ENCODE measurements around the gene S100A16.

The S100A16 gene

DNA sequence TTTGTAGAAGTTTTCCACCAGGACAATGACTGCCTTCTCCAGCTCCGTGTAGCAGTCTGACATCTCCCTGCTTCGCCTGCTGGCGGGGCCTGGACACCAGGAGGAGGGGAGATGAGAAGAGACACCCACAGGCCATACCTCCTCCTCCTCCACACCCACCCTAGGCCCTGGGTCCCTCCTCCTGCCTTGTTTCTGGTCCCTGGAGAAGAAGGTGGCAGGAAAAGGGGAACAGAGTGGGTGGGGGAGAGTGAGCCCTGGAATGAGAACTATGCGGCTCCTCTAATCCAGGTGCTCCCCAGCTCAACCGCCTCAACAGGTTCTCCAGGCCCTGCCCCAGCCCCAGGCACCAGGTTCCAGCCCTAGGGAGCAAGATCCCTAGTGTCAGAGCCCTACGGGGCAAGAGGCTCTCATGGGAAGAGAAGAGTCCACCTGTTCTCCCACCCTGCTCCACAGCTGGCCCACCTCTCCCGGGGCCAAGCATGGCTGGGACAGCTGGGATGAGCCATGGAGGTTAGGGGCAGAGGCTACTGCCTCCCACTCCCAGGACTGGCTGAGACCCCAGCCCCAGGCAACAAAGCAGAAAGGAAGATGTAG lies 4.8 kb downstream of the S100A16 start:
- no peak overlapping the region for H2AFZ ChIP-seq (ENCODE audit: low read length)
- H3K4me3 ChIP-seq (ENCODE audit: low read length, poor library complexity, severe bottlenecking) = no peak overlapping the region
- H4K20me1 ChIP-seq (ENCODE audit: insufficient read depth, low read length, poor library complexity, severe bottlenecking) = no peaks in the 10 kb centered on the region

DNA sequence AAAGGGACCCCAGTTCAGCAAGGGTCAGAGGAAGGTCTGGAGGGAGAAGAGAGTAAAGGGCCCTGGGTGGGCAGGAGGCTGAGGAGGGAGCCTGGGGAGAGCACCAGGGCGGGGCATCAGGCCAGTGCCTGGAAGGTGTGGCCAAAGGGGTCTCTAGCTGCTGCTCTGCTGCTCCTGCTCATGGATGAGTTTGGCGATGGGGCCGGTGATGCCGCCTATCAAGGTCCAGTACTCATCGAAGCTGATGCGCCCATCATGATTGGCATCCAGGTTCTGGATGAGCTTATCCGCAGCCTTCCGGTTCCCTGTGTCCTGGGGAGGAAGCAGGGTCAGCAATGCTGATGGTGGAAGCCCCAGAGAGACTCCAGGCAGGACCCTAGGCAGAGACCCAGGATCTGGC lies 5.6 kb downstream of the S100A16 start:
- no peaks in the 10 kb centered on the region for H4K20me1 ChIP-seq (ENCODE audit: insufficient read depth, low read length, poor library complexity, severe bottlenecking)
- H3K27me3 ChIP-seq (ENCODE audit: insufficient read depth, low read length, poor library complexity, severe bottlenecking) = no peaks in the 10 kb centered on the region
- H3F3A ChIP-seq (ENCODE audit: low read depth) = no peaks in the 10 kb centered on the region
- H3K9ac ChIP-seq (ENCODE audit: low read depth, low read length, poor library complexity, severe bottlenecking) = no peak overlapping the region
- H3K4me3 ChIP-seq (ENCODE audit: low read length, poor library complexity, severe bottlenecking) = no peak overlapping the region
- H2AFZ ChIP-seq (ENCODE audit: low read length) = no peak overlapping the region
- no peaks in the 10 kb centered on the region for H3K9me2 ChIP-seq (replicated peaks; ENCODE audit: low read depth, low read length)
- no peaks in the 10 kb centered on the region for H3K4me1 ChIP-seq (ENCODE audit: insufficient read depth, low read length, poor library complexity, severe bottlenecking)
- H3K4me2 ChIP-seq (ENCODE audit: low read depth, low read length, poor library complexity, severe bottlenecking) = no peak overlapping the region
- H3K36me3 ChIP-seq (ENCODE audit: insufficient read depth, low read length) = no peaks in the 10 kb centered on the region
- TF ChIP-seq, protein P1, sequence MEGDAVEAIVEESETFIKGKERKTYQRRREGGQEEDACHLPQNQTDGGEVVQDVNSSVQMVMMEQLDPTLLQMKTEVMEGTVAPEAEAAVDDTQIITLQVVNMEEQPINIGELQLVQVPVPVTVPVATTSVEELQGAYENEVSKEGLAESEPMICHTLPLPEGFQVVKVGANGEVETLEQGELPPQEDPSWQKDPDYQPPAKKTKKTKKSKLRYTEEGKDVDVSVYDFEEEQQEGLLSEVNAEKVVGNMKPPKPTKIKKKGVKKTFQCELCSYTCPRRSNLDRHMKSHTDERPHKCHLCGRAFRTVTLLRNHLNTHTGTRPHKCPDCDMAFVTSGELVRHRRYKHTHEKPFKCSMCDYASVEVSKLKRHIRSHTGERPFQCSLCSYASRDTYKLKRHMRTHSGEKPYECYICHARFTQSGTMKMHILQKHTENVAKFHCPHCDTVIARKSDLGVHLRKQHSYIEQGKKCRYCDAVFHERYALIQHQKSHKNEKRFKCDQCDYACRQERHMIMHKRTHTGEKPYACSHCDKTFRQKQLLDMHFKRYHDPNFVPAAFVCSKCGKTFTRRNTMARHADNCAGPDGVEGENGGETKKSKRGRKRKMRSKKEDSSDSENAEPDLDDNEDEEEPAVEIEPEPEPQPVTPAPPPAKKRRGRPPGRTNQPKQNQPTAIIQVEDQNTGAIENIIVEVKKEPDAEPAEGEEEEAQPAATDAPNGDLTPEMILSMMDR (conservative IDR thresholded peaks at IDR 0.05; ENCODE audit: low read length) = no peak
- no peak for TF ChIP-seq EZH2phosphoT487 (IDR thresholded peaks at IDR 0.05; ENCODE audit: borderline replicate concordance)
- H3K9me3 ChIP-seq (ENCODE audit: insufficient read depth, low read depth, low read length) = no peaks in the 10 kb centered on the region
- H3K79me2 ChIP-seq (ENCODE audit: insufficient read depth, low read length) = no peaks in the 10 kb centered on the region

More for the DNA sequence above, 4.8 kb downstream of the S100A16 start:
- Histone ChIP-seq H3K27me3 (ENCODE audit: insufficient read depth, low read length, poor library complexity, severe bottlenecking) (no peaks in the 10 kb centered on the region), H3K79me2 (ENCODE audit: insufficient read depth, low read length) (no peaks in the 10 kb centered on the region), H3K4me2 (ENCODE audit: low read depth, low read length, poor library complexity, severe bottlenecking) (no peak overlapping the region), H3K36me3 (ENCODE audit: insufficient read depth, low read length) (no peaks in the 10 kb centered on the region), H3K9ac (ENCODE audit: low read depth, low read length, poor library complexity, severe bottlenecking) (no peak overlapping the region), H3K9me3 (ENCODE audit: insufficient read depth, low read depth, low read length) (no peaks in the 10 kb centered on the region), H3K9me2 (replicated peaks; ENCODE audit: low read depth, low read length) (no peaks in the 10 kb centered on the region), H3F3A (ENCODE audit: low read depth) (no peaks in the 10 kb centered on the region), H3K4me1 (ENCODE audit: insufficient read depth, low read length, poor library complexity, severe bottlenecking) (no peaks in the 10 kb centered on the region)
- no peak for TF ChIP-seq EZH2phosphoT487 (IDR thresholded peaks at IDR 0.05; ENCODE audit: borderline replicate concordance)
- TF ChIP-seq, protein P1 (conservative IDR thresholded peaks at IDR 0.05; ENCODE audit: low read length) = no peak

DNA sequence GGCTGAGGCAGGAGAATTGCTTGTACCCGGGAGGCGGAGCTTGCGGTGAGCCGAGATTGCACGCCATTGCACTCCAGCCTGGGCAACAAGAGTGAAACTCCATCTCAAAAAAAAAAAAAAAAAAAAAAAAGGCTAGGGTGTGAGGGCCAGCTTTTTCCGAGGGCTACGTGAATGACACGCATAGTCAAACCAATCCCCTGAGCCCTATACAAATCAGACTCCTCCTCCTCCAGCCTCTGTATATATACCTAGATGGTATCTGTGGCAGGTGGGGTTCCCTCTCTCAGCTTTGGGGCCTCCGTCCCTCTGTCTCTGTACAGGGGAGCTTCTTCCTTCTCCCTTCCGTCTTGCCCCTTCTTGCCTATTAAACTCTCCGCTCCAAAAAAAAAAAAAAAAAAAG lies 6.7 kb downstream of the S100A16 start:
- no peaks in the 10 kb centered on the region for H3K4me1 ChIP-seq (ENCODE audit: insufficient read depth, low read length, poor library complexity, severe bottlenecking)
- no peaks in the 10 kb centered on the region for H3F3A ChIP-seq (ENCODE audit: low read depth)
- no peaks in the 10 kb centered on the region for H4K20me1 ChIP-seq (ENCODE audit: insufficient read depth, low read length, poor library complexity, severe bottlenecking)
- no peak overlapping the region for H2AFZ ChIP-seq (ENCODE audit: low read length)
- no peaks in the 10 kb centered on the region for H3K9me2 ChIP-seq (replicated peaks; ENCODE audit: low read depth, low read length)
- TF ChIP-seq, protein P1 (conservative IDR thresholded peaks at IDR 0.05; ENCODE audit: low read length) = no peak
- no peak for TF ChIP-seq EZH2phosphoT487 (IDR thresholded peaks at IDR 0.05; ENCODE audit: borderline replicate concordance)
- no peak overlapping the region for H3K9ac ChIP-seq (ENCODE audit: low read depth, low read length, poor library complexity, severe bottlenecking)
- H3K9me3 ChIP-seq (ENCODE audit: insufficient read depth, low read depth, low read length) = no peaks in the 10 kb centered on the region
- no peaks in the 10 kb centered on the region for H3K79me2 ChIP-seq (ENCODE audit: insufficient read depth, low read length)
- no peak overlapping the region for H3K4me3 ChIP-seq (ENCODE audit: low read length, poor library complexity, severe bottlenecking)
- no peaks in the 10 kb centered on the region for H3K36me3 ChIP-seq (ENCODE audit: insufficient read depth, low read length)
- H3K27me3 ChIP-seq (ENCODE audit: insufficient read depth, low read length, poor library complexity, severe bottlenecking) = no peaks in the 10 kb centered on the region
- H3K4me2 ChIP-seq (ENCODE audit: low read depth, low read length, poor library complexity, severe bottlenecking) = no peak overlapping the region
